Fibroblast of lung (primary cell): Measurements from ENCODE around the gene PDX1. TPM values are rescaled to one million over a fixed set of nuclear protein-coding genes. Genes with fewer than 3 reads are reported as not detected.

Source experiments
- DNase-seq, 2 donors: peaks; one replicate each; pipeline versions ENCODE4 v3.0.0 to v3.0.0-alpha.2; 2010; ENCODE audit warnings: low read depth in 2 of 2
- H2AFZ ChIP-seq: 2 replicates; pipeline ENCODE4 v1.5.1; 2012; ENCODE audit warnings: low read length, control low read depth, inconsistent platforms
- H3K27ac ChIP-seq: 2 replicates; pipeline ENCODE4 v1.5.1; 2011; ENCODE audit warnings: low read length, control low read depth; ENCODE audit not compliant: insufficient read depth
- H3K27me3 ChIP-seq: 2 replicates; pipeline ENCODE4 v1.5.1; 2011; ENCODE audit warnings: mild to moderate bottlenecking, low read length; ENCODE audit not compliant: control insufficient read depth, insufficient read depth
- H3K36me3 ChIP-seq: 2 replicates; pipeline ENCODE4 v1.5.1; 2011; ENCODE audit warnings: low read length; ENCODE audit not compliant: control insufficient read depth, insufficient read depth
- H3K4me1 ChIP-seq: 2 replicates; pipeline ENCODE4 v1.5.1; 2011; ENCODE audit warnings: low read length; ENCODE audit not compliant: control insufficient read depth, insufficient read depth; ENCODE audit errors: extremely low read depth
- H3K4me2 ChIP-seq: 2 replicates; pipeline ENCODE4 v1.5.1; 2011; ENCODE audit warnings: low read length, control low read depth; ENCODE audit not compliant: insufficient read depth; ENCODE audit errors: extremely low read depth
- H3K4me3 ChIP-seq, 4 experiments: fragments of 200-600 bp in 1 of 4; sonication (generic) in 1 of 4; replicated peaks in 1 of 4; 2 replicates each; pipeline ENCODE4 v1.5.1; 2011 to 2016; ENCODE audit warnings: low read length in 4 of 4, low read depth in 3 of 4, mild to moderate bottlenecking in 3 of 4, control low read depth in 2 of 4, inconsistent platforms in 1 of 4, mixed read lengths in 1 of 4; ENCODE audit not compliant: insufficient read depth in 1 of 4; ENCODE audit errors: control extremely low read depth in 1 of 4
- H3K79me2 ChIP-seq: 2 replicates; pipeline ENCODE4 v1.5.1; 2012; ENCODE audit warnings: mild to moderate bottlenecking, low read length, inconsistent platforms; ENCODE audit not compliant: control insufficient read depth, insufficient read depth
- H3K9ac ChIP-seq: 2 replicates; pipeline ENCODE4 v1.5.1; 2011; ENCODE audit warnings: mild to moderate bottlenecking, low read length, control low read depth; ENCODE audit not compliant: insufficient read depth
- H3K9me3 ChIP-seq: 2 replicates; pipeline ENCODE4 v1.5.1; 2012; ENCODE audit warnings: low read depth, low read length; ENCODE audit not compliant: control insufficient read depth, insufficient read depth
- H4K20me1 ChIP-seq: 2 replicates; pipeline ENCODE4 v1.5.1; 2011; ENCODE audit warnings: low read length; ENCODE audit not compliant: control insufficient read depth, insufficient read depth; ENCODE audit errors: extremely low read depth
- EZH2 ChIP-seq: IDR thresholded peaks from 2 replicates; pipeline ENCODE4 v1.5.1; 2012; ENCODE audit warnings: low read length, control low read depth, mild to moderate bottlenecking; ENCODE audit errors: missing control alignments
- polyA plus RNA-seq, 2 donors: library from polyadenylated mRNA; depleted of rRNA in 1 of 2; stranded (reverse) in 1 of 2; unstranded in 1 of 2; fragments of >200 nt; gene quantifications; 2 replicates each; pipeline ENCODE4 v1.2.1, GENCODE V29; 2011 to 2012; ENCODE audit warnings: missing spikeins in 1 of 2
- total RNA-seq: library from RNA; depleted of rRNA; stranded (reverse); fragments of >200 nt; gene quantifications from 2 replicates; pipeline ENCODE4 v1.2.1, GENCODE V29; 2014

PDX1 gene
- total and polyA plus RNA-seq, 2 donors (not counting 1 experiment from before 2014, with no cell fraction given), result not detected

DNA sequence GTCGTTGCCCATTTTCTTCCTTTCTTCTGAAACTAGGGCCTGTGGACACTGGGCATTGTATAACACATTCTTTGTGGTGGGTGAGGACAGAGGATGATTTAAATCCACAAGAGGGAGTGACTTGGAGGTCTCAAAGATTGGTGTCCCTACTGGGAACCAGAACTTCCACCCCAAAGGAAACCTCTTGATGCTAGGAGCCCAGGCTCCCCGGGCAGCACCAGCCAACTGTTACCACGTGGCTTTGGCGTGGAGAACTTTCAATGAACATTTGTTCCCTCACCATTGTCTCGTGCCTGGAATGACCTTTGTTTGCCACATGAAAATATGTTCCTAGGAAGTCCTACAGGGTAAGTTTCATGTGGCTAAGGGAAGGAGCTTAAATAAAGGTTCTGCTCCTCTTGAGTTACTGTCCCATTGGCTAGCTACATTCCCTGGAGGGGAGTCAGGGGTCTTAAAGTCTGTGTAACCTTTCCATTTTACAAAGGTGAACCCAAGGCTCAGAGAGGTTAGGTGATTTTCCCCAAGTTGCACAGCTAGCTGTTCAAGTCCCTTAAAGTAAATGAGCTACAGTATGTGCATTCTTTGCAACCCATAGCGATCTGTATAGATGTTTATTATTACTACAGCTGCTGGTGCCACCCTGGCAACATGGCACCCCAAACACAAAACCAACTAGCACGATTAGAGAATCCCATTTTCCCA is 54.3 kb downstream of the PDX1 start:
- H3K27ac ChIP-seq, result no peak overlapping the region
- no peaks in the 10 kb centered on the region for H4K20me1 ChIP-seq
- H3K79me2 ChIP-seq, result no peaks in the 10 kb centered on the region
- H2AFZ ChIP-seq, result no peak overlapping the region
- no peaks in the 10 kb centered on the region for H3K36me3 ChIP-seq
- no peak overlapping the region for H3K4me3 ChIP-seq
- H3K27me3 ChIP-seq, result peaks cover 64% of the 10 kb centered on the region
- H3K9me3 ChIP-seq, result no peaks in the 10 kb centered on the region
- H3K4me1 ChIP-seq, result no peaks in the 10 kb centered on the region
- DNase-seq, result no peak
- no peak overlapping the region for H3K9ac ChIP-seq
- TF ChIP-seq EZH2, result no peak
- H3K4me2 ChIP-seq, result no peak overlapping the region

Other genes with a start within 250 kb of the PDX1 start
- not detected in 2 replicates for gene GSX1, start 127.5 kb upstream of the PDX1 start, total RNA-seq
- gene GSX1, start 127.5 kb upstream of the PDX1 start, polyA plus RNA-seq, result not detected in 2 replicates
- gene CDX2, start 49.3 kb downstream of the PDX1 start, total RNA-seq, result not detected in 2 replicates
- not detected in 2 replicates for gene CDX2, start 49.3 kb downstream of the PDX1 start, polyA plus RNA-seq
- not detected in 2 replicates for gene URAD, start 68.7 kb downstream of the PDX1 start, total RNA-seq
- not detected in 2 replicates for gene URAD, start 68.7 kb downstream of the PDX1 start, polyA plus RNA-seq
- gene FLT3, start 180.6 kb downstream of the PDX1 start, total RNA-seq, result not detected in 2 replicates
- not detected in 2 replicates for gene FLT3, start 180.6 kb downstream of the PDX1 start, polyA plus RNA-seq
- 12.8 and 13.9 TPM in 2 replicates for gene PAN3, start 218.5 kb downstream of the PDX1 start, total RNA-seq
- gene PAN3, start 218.5 kb downstream of the PDX1 start, polyA plus RNA-seq, result 12.7 and 18.5 TPM in 2 replicates